GM18909 (cell line): Measurements from ENCODE around the gene SRD5A1.
A peak's percentile ranks its signal among the peaks of the same experiment; 100 is the strongest.

Source experiments
- ATAC-seq: cut with Tn5 transposase; IDR thresholded peaks from one replicate; pipeline ENCODE4 v1.9.1; 2021; ENCODE audit warnings: mild to moderate bottlenecking; ENCODE audit not compliant: unreplicated experiment, poor library complexity

The SRD5A1 gene

DNA sequence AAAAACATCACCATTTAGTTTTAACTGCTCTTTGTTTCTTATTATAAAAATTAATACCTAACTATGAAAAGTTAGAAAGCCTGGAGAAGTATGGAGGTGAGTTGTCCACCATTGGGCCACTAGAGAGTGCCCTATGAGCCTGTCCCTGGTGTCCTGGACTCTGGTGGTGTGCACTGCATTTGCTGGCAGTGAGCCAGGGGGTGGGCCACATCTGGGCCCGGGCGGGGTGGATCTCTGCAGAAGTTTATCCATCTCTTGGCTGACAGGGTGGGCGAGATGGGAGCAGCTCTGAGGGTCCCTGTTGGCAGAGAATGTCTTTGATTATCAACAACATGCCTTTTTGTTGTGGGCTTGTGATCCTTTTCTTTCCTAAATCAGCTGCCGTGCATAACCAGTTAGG lies 88.2 kb downstream of the SRD5A1 start:
- ATAC-seq: no peak

DNA sequence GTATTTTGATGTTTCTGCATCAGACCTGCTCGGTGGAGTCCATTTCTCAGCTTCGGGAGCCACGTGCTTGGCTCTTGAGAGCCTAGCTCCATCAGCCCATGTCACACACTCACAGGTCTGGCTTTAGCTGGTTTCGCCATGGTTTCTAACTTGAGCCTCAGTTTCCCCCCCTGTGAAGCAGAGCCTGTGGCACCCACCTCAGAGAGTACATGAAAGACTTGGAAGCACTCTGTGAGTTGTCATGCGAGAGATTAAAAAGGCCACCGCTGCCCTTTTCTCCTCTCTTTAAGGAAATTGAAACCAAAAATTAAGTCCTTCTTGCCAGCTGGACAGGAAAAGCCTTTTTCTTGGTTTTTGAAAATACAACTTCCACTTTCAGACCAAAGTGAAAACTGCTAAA lies 88.8 kb downstream of the SRD5A1 start:
- peak; percentile 48 for ATAC-seq

DNA sequence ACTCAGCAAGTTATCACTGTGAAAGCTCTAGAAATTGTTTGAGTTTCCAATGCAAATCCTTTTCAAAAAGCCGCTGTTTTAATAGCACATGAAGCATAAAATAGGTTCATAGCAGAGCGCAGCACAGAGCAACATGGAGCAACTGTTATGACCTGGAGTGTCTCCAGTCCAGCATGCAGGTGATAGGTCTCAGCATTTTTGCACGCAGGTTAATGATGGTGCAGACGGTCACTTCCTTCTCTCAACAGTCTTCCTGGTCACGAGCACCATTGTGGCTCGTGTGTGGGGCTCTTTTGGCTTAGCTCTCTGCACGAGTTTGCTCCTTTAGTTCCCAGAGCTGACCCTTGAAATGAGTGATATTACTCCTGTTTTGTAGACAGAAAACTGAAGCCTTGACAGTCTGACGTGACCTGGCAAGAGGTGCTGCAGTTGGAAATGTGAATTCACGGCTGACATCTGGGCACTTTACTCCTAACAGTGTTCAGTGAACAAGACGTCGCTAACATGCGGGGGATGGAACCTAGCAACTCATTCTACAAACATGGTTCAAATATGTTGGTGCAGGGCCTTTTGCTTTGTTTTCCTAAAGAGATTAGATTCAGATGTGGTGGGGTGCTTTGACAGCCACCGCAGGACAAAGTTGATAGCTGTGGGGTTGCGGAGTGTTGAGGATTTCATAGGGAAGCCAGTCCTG lies 90.0 kb downstream of the SRD5A1 start:
- ATAC-seq: no peak

DNA sequence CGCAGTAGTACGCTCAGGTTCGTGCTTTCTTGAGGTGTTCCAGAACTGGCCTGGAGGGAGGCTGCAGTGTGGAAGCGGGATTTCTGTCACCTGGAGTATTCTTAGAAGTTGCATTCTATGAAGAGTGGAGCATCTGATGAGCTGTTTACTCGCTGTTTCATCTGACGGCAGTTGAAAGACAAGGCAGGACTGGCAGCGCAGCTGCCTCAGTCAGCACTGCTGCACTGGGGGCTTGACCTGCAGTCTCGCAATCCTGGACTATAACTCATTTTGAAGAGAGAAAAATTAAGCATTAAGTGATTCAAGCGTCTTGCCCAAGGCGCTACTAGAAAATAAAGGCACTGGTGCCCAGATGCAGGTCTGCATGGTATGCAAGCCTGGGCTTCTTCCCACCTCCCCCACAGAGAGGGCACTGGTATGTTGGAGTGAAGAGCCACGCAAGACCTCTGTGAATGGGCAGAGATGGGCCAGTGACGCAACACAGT lies 90.6 kb downstream of the SRD5A1 start:
- no peak for ATAC-seq
